Mammary microvascular endothelial cell (primary cell): Measurements from ENCODE around the gene C2orf78. TPM values are rescaled to one million over a fixed set of nuclear protein-coding genes. Genes with fewer than 3 reads are reported as not detected.

Experiments used
- total RNA-seq: library from RNA; depleted of rRNA; stranded (reverse); fragments of >200 nt; gene quantifications from 2 replicates; pipeline ENCODE4 v1.2.3, GENCODE V29; 2015

The C2orf78 gene
- not detected in 2 replicates for total RNA-seq

GRCh38 chr2:73783883-73784282 lies at the start of gene C2orf78:
C2orf78 (plus strand) TSS chr2:73784183; CDS start chr2:73784310, 127 bp downstream.

GRCh38 chr2:73736855-73737779 lies 46.9 kb upstream of the C2orf78 start, which contains the start of gene TPRKB:
TPRKB (minus strand) TSS chr2:73737345; CDS start chr2:73734569, 2,776 bp downstream.

GRCh38 chr2:73779467-73780236 lies 4.3 kb upstream of the C2orf78 start, which contains the start of gene DUSP11:
DUSP11 (minus strand) TSS chr2:73780103; CDS start chr2:73779974, 129 bp downstream.

GRCh38 chr2:73828818-73829570 lies 45.0 kb downstream of the C2orf78 start, which contains the start of gene STAMBP:
STAMBP (plus strand) TSS chr2:73828961; CDS start chr2:73830857, 1,896 bp downstream.

Other genes starting within 250 kb of the C2orf78 start
- not detected in 2 replicates for gene NAT8, start 141.8 kb upstream of the C2orf78 start, total RNA-seq
- 53.7 and 63.0 TPM in 2 replicates for gene TPRKB, start 46.8 kb upstream of the C2orf78 start, total RNA-seq
- 31.3 and 31.7 TPM in 2 replicates for gene DUSP11, start 4.1 kb upstream of the C2orf78 start, total RNA-seq
- 23.2 and 25.0 TPM in 2 replicates for gene STAMBP, start 44.8 kb downstream of the C2orf78 start, total RNA-seq
- gene ACTG2, start 108.8 kb downstream of the C2orf78 start, total RNA-seq: 0.25 TPM in 1 of 2 replicates, not detected in the other
- 55.4 and 62.4 TPM in 2 replicates for gene DGUOK, start 142.7 kb downstream of the C2orf78 start, total RNA-seq
- gene TET3, start 200.7 kb downstream of the C2orf78 start, total RNA-seq: 2.9 and 3.3 TPM in 2 replicates